NCI-H1105 treated with DMSO at 0.1 percent for 48 hours (cell line): ENCODE data around the gene CAPN10.
A peak's percentile ranks its signal among the peaks of the same experiment; 100 is the strongest.

Source experiments
- DNase-seq: peaks from one replicate; lab custom pipeline; 2025; lab: John Stamatoyannopoulos, UW

The CAPN10 gene

DNA sequence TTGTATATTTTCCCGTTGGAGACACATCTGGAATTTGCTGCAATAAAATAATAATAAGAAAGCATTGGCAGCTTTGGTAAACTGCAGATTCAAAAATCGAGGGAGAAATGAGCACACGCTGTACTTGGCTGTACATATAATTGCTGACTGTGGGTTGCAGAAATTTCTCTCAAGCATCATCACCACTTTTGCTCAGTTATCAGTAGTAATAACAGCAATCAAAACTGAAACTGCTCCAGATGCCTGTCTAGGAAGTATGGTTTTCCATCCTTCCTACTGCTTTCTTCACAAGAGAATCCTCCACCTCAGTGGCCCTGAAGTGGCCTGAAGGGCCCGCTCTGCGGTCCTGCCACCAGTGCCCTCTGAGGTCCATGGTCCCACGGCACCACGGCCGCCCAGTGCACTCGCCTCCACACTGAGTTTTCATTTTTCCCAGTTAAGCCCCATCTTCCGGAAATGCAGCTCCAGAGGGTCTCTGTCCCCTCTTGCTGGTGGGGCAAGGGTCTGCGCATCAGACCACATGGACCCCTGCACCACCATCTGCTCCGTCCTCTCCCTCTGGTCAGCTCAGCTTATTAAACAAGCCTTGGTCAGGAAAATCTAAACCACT lies 22.5 kb upstream of the CAPN10 start:
- no peak for DNase-seq

DNA sequence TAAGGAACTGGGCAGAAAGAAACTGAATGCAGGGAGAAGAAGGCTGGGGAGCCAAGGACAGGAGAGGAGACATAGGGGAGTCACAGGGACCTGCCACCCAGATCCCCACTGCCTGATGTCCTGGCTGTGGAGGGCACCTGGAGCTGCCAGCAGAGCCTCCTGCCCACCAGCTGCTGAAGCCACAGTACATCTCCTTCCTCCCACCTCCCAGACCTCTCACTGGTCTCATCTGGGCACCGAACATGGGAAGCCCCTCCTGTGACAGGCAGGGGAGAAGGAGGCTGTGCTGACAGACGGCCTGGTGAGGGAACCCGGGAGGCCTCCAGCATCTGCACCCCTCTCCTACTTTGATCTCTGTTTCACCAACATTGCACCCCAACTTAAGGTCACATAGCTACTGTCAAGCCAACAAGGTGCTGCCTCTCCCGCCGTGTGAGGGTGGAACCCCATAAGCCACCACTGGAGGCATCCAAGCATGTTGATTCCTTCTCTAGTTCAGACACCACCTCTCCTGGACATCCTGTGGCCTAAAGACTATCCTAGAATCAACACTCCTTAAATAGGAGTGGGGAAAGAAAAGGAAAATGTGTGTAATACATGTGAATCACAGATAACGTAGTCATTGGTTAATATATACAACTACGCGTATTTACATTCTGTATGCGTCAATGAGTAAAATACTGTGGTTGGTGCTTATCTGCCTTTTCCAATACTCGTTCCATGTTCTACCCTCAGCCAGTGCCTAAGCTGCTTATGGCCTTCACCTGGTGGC lies 21.8 kb upstream of the CAPN10 start:
- DNase-seq = no peak

- no peak for DNase-seq
Measured at GRCh38 chr2:240565333-240566202, 21.0 kb upstream of the CAPN10 start.

DNA sequence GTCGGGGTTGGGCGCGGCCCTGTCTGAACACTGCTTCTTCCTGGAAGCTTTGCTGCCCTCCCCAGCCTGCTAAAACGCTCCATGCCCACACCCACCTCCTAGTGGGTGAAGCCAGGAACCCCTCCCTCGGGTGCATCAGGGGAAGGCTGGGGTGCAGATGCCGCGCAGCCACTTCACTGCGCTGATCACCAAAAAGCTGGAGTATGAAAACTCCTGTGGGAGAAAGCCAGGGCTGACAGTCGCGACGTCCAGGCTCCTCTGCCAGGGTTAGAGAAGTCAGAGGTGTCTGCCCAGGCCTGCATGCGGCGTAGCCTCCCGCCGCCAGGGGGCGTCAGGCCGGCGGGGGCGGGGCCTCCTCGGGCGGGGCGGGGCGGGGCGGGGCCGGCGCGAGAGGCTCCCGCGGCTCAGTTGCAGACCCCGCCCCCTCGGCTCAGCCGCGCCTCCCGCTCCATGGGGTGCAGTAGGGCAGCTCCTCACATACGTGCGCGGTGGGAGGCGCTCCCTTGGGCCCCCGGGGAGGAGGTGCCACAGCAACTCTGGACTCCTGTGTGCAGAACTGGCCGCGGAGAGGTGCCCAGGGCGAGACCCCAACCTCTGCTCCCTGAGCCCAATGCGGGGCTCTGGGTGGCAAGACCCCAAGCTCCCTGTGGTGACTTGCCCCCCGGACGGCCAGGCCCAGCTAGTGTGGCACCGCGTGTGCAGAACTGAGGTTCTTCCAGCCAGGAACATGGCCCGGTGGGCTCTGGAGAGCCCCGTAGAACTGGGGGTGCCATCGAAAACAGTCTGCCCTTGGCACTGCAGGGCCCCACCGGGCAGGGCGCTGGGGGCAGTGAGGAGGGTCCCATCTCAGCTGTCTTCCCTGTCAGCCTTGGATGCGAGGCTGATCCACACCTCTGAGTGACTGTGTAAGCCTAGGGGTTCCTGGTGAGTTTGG lies 20.1 kb upstream of the CAPN10 start:
- peak; percentile 71 for DNase-seq

DNA sequence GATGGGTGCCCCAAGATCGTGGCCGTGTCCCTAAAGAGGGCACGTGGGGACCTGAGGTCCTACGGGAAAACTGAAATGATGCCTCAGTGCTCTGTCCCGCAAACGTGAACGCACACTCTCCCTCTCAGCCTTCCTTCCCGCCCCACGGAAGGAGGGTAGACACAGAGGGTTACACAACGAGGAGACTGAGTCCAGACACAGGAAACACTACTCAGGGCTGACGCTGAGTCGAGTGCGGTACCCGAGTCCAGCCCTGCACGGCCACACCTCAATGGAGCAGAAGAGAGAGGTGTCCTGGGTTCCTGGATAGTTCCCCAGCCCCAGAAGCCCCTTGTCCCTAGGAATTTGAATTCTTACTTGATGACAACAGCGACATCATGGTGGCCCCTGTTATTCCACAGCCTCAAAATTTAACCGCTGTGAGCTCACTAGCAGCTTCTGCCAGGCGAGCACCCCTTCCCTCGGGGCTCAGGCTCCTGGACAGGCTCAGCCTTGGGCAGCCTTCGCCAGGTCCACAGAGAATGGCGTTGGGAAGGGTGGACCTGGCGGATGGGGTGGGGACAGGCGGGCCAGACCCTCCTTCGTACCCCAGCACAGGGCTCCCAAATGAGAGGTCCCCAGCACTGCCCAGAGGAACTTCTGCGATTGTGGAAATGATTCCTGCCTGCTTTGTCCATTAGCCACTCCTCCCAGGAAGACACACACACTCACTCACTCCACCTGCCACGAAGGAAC lies 19.2 kb upstream of the CAPN10 start:
- no peak for DNase-seq

- DNase-seq = peak; percentile 32
Measured at GRCh38 chr2:240567872-240568677, 18.5 kb upstream of the CAPN10 start, which contains the start of gene RNPEPL1. Gene RNPEPL1, plus strand, starts transcription at chr2:240568484. Its CDS starts 103 bp downstream, at chr2:240568587.

DNA sequence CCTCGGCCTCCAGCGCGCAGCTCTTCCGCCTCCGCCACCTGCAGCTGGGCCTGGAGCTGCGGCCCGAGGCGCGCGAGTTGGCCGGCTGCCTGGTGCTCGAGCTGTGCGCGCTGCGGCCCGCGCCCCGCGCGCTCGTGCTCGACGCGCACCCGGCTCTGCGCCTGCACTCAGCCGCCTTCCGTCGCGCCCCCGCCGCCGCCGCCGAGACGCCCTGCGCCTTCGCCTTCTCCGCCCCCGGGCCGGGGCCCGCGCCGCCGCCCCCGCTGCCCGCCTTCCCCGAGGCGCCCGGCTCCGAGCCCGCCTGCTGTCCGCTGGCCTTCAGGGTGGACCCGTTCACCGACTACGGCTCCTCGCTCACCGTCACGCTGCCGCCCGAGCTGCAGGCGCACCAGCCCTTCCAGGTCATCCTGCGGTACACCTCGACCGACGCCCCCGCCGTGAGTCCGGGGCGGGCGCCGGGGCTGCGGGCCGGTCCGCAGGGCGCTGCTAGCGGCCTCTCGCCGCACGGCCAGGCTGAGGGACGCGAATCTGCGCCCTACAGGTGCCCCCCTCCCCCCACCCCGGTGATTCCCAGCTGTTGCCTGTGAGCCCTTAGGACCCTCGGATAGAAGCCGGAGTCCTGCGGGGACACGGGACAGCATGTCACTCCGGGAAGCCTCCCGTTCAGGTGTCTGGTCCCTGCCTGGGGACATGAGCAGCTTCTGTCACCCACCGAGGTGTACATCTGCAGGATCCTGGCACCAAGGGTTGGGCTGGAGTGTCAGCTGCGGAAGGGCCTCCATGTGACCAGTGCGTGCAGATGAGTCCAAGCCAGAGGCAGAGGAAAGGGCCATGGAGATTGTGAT lies 17.6 kb upstream of the CAPN10 start:
- peak; percentile 45 for DNase-seq

- DNase-seq = no peak
Measured at GRCh38 chr2:240569523-240569997, 17.0 kb upstream of the CAPN10 start.

- DNase-seq = no peak
Measured at GRCh38 chr2:240569998-240570530, 16.5 kb upstream of the CAPN10 start.

DNA sequence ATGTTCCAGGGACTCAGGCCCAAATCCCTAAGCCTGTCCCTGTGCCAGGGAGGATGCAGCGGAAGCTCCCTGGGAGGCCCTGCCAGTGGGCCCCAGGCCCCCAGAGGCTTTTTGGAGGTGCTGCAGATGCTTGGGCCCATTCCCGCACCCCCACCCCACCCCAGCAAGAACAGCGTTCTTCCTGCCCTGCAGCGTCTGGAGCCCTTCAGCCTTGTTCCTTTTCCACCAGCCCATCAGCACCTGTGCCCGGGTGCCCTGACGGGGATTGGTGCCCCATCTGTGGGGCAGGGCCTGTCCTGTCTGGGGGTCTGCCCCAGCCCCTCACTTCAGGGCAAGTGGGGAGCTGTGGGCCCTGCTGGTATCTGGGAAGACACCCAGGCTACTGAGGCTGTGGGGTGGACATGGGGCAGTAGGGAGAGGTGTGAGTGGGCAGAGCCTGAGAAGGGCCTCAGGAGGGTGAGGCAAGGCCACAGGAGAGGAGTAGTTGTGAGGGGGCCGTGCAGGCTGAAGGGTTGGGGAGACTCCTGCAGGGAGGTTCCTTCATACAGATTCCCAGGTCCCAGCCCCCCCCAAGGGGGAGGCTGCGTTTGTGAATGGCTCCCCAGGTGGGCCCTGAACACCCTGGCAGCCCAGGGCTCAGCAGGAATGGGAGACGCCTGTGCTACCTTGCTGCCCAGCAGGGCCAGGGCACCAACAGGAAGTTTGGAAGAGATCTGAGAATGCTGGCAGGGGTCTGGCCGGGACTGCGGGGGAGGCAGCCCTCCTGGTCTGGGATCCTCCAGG lies 15.8 kb upstream of the CAPN10 start:
- DNase-seq = no peak

DNA sequence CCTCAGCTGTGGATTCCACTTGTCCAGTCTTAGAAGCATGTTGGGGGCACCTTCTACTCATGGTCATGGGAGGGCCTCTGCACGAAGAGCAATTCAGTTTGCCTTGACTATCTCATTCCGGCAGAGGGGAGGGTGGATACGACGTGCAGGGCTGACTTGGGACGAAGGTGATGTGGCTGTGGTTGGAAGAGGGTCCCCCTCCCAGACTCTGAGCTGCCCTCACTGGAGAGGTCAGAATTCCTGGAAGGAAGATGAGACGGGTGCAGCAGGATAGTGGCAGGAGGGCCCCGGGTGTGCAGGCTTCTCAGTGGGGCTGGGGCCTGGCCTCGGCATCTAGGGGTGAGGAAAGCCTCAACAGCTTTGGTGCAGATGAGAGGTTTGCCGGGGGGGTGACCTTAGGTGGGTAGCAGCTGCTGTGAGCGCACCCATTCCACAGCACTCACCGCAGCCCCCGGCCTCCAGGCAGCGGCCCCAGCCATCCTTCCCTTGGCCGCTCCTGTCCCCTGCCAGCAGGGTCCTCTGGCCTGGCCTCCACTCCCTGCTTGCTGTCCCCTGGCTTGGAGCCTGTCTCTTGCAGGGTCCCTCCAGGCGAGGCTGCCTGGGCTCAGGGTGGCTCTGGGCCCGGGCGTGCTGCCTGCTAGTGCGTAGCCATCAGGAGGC lies 15.1 kb upstream of the CAPN10 start:
- DNase-seq = no peak

GRCh38 chr2:240572141-240573031 lies 14.1 kb upstream of the CAPN10 start:
- no peak for DNase-seq

- no peak for DNase-seq
Measured at GRCh38 chr2:240573071-240573515, 13.4 kb upstream of the CAPN10 start.

GRCh38 chr2:240573516-240574385 lies 12.8 kb upstream of the CAPN10 start:
- no peak for DNase-seq
